GM21528 (cell line): ENCODE results near the gene GRK1.

Source experiments
- ATAC-seq: cut with Tn5 transposase; IDR thresholded peaks from one replicate; pipeline ENCODE4 v1.9.1; 2021; ENCODE audit warnings: mild to moderate bottlenecking, moderate library complexity; ENCODE audit not compliant: unreplicated experiment, low FRiP score

Gene GRK1

GRCh38 chr13:113786262-113786841, 119.3 kb downstream of the GRK1 start:
- ATAC-seq: no peak
